HTR-8/SVneo (cell line): Measurements from ENCODE around the gene EPHB6.

ENCODE experiments used
- DNase-seq: peaks from one replicate; pipeline ENCODE4 v3.0.0; 2011; ENCODE audit warnings: low spot score, mixed read lengths; ENCODE audit not compliant: insufficient read length
- FAIRE-seq: peaks from 2 replicates; lab custom pipeline; 2011; peaks lifted over from hg19 to GRCh38; lab: Jason Lieb, UNC

Gene EPHB6

GRCh38 chr7:142854372-142855113 is at the start of gene EPHB6:
Gene EPHB6 (plus strand): TSS chr7:142855076. CDS start chr7:142863228, 8,152 bp downstream.
- peak; percentile 32 for DNase-seq

GRCh38 chr7:142805350-142806021 is 49.4 kb upstream of the EPHB6 start:
- DNase-seq: no peak
- no peak for FAIRE-seq

More at GRCh38 chr7:142854372-142855113, at the start of gene EPHB6:
- no peak for FAIRE-seq

GRCh38 chr7:142806022-142806356 is 48.9 kb upstream of the EPHB6 start:
- no peak for DNase-seq
- no peak for FAIRE-seq

GRCh38 chr7:142806957-142807356 is 47.9 kb upstream of the EPHB6 start:
- no peak for FAIRE-seq

GRCh38 chr7:142807855-142808460 is 46.9 kb upstream of the EPHB6 start:
- no peak for DNase-seq
- no peak for FAIRE-seq

More at GRCh38 chr7:142806957-142807356, 47.9 kb upstream of the EPHB6 start:
- DNase-seq: no peak

- DNase-seq: no peak
- no peak for FAIRE-seq
These were observed 46.4 kb upstream of the EPHB6 start for GRCh38 chr7:142808461-142808801.

GRCh38 chr7:142808802-142809583 is 45.9 kb upstream of the EPHB6 start:
- DNase-seq: no peak
- no peak for FAIRE-seq

GRCh38 chr7:142809671-142810070 is 45.2 kb upstream of the EPHB6 start:
- FAIRE-seq (no peak), DNase-seq (no peak)

GRCh38 chr7:142811154-142811737 is 43.6 kb upstream of the EPHB6 start:
- DNase-seq (peak; percentile 10), FAIRE-seq (no peak)

- FAIRE-seq: no peak
These were observed 42.2 kb upstream of the EPHB6 start for GRCh38 chr7:142812437-142813215.

GRCh38 chr7:142813226-142813625 is 41.6 kb upstream of the EPHB6 start:
- no peak for FAIRE-seq
- no peak for DNase-seq

More at GRCh38 chr7:142812437-142813215, 42.2 kb upstream of the EPHB6 start:
- no peak for DNase-seq

GRCh38 chr7:142813699-142814098 is 41.2 kb upstream of the EPHB6 start:
- DNase-seq: no peak
- no peak for FAIRE-seq

GRCh38 chr7:142814451-142814850 is 40.4 kb upstream of the EPHB6 start:
- no peak for DNase-seq
- FAIRE-seq: no peak

- no peak for DNase-seq
- no peak for FAIRE-seq
These were observed 39.7 kb upstream of the EPHB6 start for GRCh38 chr7:142815134-142815533.

GRCh38 chr7:142817506-142817905 is 37.4 kb upstream of the EPHB6 start:
- no peak for FAIRE-seq
- DNase-seq: no peak

GRCh38 chr7:142819530-142819929 is 35.3 kb upstream of the EPHB6 start:
- no peak for FAIRE-seq
- DNase-seq: no peak

- FAIRE-seq (no peak), DNase-seq (no peak)
These were observed 32.2 kb upstream of the EPHB6 start for GRCh38 chr7:142822714-142823113.

- no peak for DNase-seq
- no peak for FAIRE-seq
These were observed 26.9 kb upstream of the EPHB6 start for GRCh38 chr7:142827951-142828500.

- no peak for FAIRE-seq
- no peak for DNase-seq
These were observed 22.5 kb upstream of the EPHB6 start for GRCh38 chr7:142832417-142832816.
